CD4-positive, alpha-beta T cell treated with Interleukin-4 for 4 hours (primary cell): Measurements from ENCODE around the gene ETHE1.
A peak's percentile ranks its signal among the peaks of the same experiment; 100 is the strongest.
"Not testable (repeated sequence)": the region's sequence is repeated elsewhere in the genome, so short reads cannot be mapped to it uniquely, and the experiment has no call there.

ENCODE experiments used
- DNase-seq: peaks from one replicate; pipeline ENCODE4 v3.0.0-alpha.2; 2020

Gene ETHE1

DNA sequence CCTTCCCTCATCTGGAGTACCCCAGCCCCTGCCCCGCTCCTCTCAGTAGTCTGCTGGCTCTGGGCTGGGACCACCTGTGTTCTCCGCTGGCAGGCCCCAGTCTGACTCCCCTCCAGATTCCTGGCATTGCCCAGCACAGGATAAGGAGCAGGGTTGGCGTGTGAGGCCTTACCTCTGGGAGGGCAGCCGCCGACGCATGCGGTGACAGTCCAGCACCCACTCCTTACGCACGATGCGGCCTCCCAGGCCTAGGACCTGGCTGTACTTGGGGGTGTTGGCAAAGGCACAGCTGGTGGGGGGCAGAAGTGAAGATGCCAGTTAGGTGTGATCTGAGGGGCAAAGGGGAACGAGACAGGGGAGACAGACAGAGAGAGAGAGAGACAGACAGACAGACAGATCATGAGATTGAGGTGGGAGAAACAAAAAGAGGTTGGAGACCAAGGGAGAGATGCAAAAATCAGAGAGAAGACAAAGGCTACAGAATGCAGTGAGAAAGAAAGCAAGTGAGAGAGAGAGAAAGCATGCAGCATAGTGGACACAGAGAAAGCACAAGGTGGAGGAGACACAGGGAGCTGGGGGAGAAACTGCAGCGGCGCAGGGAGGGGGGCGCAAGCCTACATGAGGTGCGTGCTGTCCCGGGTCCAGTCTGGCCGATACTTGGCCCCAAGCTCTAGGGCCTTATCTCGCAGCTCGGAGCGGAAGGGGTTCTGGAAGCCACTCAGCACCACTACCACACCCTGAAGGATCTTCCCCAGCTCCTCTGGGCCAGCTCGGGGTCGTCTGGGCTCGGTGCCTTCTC is 24.6 kb upstream of the ETHE1 start:
- DNase-seq: no peak

DNA sequence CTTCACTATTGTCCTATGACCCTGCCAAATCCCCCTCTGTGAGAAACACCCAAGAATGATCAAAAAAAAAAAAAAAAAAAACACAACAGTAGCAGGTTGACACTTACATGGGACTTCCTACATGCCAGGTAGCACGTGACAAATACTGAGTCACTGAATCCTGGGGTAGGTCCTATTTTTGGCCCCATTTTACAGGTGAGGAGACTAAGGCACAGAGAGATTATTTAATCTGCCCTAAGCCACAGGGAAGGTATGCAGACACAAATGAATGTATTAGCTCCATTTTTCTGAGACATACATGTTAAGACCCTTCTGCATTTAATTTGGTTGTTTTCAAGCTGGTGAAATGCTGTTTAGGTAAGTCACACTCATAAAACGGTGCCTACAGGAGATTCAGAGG is 21.7 kb upstream of the ETHE1 start:
- no peak for DNase-seq

DNA sequence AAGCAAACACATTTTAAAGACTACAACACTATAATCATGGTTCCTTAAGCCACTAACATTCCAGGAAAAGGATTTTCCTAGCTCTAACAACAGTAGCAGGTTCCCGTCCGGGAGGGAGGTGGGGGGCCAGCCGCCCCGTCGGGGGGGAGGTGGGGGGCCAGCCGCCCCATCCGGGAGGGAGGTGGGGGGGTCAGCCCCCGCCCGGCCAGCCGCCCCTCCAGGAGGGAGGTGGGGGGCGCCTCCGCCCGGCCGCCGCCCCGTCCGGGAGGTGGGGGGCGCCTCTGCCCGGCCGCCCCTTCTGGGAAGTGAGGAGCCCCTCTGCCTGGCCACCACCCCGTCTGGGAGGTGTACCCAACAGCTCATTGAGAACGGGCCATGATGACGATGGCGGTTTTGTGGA is 20.9 kb upstream of the ETHE1 start:
- DNase-seq: not testable (repeated sequence)

DNA sequence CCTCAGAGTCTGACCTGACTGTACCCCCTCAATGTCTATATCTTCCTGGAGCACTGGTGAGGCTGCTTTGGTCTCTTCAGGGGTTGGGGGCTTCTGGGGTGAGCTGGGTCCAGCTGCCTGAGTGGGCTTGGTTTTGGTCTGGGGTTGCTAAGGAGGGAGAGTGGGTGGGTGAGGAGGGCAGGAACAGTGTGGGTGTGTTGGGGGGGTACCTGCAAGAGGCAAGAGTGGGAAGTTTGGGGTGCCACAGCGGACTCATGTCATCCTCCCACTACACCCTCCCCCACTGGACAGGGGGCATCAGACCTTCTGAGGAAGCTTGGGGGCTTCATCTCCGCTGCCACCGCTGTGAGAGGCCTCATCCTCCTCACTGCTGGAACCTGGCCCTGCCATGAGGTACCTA is 19.6 kb upstream of the ETHE1 start:
- DNase-seq: no peak

DNA sequence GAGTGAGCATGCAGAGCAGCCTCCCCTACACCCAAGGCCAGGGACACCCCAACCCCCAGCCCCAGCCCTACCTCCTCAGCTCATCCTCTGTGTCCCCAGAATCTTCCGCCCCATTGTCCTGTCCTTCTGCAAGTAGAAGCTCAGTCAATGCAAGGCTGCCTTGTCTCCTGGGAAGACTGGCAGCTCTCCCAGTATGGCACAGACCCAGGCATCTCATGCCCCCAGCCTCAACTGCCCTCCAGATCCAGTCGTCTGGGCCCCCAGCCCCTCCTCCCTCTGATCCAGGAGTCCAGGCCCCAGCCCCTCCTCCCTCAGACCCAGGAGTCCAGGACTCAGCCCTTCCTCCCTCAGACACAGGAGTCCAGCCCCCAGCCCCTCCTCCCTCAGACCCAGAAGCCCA is 19.0 kb upstream of the ETHE1 start:
- DNase-seq: no peak

DNA sequence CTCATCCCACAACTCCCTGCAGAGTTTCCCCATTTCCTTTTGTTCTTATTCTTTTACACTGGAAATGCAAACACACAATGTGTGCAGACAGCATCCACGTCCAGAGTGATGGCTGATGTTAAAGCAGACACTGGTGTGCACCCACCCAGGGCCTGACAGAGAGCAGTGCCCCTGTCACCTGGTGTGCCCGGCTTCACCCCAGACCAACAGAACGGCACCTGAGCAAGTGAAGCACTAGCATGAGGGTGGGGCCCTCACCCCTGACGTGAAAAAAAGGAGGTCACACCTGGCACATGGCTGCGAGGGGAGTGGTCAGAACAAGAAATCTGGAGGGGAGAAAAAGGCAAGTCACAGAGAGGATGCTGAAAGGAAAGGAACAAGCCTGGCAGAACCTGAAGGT is 18.3 kb upstream of the ETHE1 start:
- no peak for DNase-seq

DNA sequence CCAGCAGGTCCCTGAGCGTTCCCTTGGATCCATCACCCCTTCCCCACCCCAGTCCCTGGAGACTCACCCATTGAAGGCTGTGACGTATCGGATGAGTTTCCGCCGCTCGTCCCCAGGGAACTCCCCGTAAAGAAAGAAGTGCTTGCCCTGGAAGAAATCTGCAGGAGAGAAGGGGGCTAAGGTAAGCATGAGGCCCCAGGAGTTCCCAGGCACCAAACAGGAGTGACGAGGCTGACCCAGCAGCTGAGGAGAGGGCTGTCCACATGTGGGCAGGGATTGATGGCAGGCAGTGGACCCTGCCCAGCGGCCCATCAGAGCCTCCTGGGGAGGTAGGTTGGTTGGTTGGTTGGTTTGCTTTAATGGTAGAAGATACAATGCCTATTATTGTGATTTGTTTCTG is 17.1 kb upstream of the ETHE1 start:
- DNase-seq: no peak

DNA sequence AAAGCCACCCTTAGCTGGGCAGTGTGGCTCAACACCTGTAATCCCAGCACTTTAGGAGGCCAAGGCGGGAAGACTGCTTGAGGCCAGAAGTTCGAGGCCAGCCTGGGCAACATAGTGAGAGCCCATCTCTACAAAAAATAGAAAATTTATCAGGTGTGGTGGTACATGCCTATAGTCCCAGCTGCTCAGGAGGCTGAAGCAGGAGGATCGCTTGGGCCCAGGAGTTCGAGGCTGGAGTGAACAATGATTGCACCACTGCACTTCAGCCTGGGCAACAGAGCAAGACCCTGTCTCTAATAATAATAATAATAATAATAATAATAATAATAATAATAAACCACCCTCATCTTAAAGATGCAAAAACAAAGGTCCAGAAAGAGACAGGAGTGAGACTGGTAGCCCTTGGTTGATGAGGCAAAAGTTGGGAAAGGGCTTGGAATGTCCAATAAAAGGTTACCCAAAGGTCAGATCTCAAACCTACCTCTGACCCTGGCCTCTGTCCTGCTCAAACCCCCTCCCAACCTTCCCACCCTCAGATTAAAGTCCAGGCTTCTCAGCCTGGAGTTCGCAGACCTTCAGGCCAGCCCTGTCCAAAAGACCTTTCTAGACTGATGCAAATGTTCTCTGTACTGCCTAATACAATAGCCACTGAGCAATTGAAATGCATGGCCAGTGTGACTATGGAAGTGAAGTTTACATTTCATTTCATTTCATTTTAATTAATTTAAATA is 15.1 kb upstream of the ETHE1 start:
- no peak for DNase-seq

DNA sequence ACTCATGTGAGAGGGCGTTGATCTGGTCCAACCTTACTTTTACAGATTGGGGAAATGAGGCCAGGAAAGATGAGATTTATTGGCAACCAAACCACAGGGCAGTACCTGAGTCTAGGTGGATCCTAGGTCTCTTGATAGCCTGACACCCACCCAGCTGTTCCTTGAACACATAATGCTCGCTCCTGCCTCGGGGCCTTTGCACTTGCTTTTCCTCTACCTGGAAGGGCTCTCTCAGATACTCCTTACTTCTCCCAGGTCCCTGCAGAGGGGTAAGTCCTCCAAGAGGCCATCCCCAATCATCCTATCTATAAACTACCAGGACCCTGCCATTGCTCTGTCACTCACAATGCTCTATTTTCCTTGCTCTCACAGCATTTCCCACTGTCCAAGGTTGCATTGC is 13.4 kb upstream of the ETHE1 start:
- DNase-seq: no peak

DNA sequence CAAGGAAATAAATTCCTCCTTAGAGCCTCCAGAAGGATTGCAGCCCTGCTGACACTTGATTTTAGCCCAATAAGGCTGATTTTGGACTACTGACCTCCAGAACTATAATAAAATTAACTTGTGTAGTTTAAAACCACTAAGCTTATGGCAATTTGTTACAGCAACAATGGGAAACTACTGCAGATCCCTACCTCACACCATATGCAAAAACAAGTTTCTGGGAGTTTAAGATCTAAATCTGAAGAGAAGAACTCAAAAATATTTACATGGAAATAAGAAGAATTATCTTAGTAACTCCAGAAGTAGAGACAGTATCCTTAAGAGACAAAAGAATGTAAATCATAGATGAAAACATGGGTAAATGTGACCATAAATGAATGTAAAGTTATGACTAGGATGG is 11.9 kb upstream of the ETHE1 start:
- no peak for DNase-seq

DNA sequence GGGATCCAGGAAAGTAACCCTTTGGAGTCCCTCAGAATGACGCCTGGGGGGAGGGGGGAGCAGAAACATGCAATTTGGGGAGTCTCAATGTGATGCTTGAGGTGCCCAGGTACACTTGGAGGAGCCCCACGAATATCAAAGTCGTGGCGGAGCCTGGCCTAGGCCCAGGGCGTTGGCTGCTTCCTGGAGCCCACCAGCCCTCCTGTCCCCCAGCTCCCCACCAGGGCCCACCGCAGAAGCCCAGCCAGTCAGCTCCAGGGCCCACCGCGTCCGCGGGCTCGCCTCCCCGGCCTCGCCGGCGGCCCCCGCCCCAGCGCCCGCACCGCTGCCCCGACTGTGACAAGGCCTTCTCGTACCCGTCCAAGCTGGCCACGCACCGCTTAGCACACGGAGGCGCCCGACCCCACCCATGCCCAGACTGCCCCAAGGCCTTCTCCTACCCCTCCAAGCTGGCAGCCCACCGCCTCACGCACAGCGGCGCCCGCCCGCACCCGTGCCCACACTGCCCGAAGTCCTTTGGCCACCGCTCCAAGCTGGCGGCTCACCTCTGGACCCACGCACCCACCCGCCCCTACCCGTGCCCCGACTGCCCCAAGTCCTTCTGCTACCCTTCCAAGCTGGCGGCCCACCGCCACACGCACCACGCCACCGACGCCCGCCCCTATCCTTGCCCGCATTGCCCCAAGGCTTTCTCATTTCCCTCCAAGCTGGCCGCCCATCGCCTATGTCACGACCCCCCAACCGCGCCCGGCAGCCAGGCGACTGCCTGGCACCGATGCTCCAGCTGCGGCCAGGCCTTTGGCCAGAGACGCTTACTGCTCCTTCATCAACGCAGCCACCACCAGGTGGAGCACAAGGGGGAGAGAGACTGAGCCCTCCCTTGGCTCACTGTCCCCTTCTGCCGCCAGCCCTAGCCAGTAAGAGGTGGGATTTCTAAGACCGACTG is 8.1 kb upstream of the ETHE1 start:
- no peak for DNase-seq

DNA sequence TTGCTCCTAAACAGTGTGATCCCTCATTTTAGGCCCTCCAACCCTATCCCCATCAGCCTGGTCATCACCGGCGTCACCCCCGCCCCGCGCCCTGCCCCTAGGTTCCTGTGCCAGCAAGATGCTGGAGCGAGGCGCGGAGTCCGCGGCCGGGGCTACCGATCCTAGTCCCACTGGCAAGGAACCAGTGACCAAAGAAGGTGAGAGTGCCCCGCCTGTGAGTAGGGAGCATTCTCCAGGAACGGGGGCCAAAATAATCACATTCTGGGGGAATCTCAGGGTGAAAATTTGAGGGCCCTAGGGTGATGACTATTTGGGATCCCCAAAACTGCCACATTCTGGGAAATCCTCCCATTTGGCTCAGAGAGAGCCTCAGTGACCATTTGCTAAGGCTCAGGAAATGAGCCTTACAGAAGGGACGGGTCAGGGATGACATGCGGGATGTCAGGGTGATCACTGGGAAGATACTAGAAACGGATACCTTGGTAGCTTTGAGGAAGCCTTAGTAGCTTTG is 7.4 kb upstream of the ETHE1 start:
- no peak for DNase-seq

DNA sequence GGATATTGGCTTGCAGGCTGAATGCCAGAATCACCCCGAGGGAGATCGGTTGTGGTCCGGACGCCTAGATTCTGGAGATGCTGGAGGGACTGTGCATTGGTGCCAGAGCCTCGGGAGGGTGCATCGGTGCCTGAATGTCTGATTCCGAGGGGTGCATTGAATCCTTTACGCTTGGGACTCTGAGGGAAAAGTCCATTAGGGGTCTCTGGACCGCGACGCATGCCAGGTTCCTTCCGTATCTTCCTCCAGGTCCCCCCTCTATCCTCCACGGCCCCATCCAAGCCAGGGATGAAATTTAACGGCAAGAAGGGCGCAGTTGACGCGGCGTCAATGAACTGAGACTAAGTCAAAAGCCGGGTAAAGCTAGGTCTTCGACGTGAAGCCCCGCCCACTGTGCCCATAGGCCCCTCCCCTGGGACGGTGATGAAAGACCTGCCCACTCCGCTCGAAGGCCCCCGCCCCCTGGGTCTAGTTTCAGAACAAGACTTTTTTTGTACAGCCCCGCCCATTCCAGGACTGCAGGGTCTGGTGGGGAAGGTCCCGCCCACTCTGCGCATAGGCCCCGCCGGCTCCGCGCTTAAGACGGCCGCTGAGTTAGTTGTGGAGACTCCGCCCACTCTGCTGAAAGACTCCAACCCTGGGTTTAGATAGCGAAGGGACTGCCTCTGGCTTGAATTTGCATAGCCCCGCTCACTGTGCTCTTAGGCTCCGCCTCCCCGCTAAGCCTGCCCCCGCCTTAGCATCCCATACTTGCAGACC is 6.7 kb upstream of the ETHE1 start:
- DNase-seq: peak; percentile 95

DNA sequence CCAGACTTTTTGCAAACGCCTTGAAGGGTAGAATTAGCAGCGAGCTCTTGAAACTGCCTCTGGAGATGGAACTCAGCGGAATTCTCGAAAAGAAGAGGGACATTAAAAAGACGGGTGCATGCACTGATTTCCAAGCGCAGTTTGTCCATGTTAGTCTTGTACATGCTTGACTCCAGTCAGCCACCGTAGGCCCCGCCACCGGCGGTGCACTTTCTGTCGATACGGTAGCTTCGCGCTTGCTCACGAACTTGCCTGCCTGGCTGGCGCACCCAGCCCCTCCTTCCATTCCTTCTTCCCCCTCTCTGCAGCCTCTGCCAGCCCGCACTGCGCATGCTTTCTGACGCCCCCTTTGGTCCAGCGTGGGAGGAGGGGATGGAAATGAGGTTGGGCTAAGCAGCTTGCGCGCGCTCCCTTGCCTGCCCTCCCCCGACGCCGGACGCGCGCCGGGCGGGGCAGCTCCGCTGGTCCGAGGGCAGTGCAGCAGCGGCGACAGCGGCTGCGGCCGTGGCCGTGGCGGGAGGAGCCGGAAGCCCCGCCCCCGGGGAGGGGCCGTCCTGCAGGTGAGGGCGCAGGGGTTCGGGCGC is 6.1 kb upstream of the ETHE1 start, which contains the start of gene ZNF575:
Gene ZNF575, plus strand, starts transcription at position 227 of the 584 bp plus-strand sequence. CDS start 1,235 bp downstream, outside the sequence.
- DNase-seq: peak; percentile 88

DNA sequence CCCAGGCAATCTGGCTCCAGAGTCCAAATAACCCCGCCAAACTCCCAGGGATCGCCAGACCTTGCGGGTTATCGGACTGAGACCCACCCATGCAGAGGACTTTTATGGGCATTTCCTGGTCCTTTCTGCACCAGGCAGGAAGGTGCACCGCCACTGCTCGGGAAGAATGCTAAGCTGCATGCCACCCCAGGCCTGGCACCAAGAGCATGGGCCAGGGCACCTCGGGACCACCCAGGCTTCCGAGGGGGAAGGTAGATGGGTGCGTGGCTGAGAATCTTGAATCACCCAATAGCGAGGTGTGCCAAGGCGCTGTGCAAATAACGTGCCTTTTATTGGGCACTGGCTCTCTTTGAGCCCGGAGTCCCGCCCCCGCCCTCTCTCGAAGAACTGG is 5.6 kb upstream of the ETHE1 start:
- DNase-seq: no peak

DNA sequence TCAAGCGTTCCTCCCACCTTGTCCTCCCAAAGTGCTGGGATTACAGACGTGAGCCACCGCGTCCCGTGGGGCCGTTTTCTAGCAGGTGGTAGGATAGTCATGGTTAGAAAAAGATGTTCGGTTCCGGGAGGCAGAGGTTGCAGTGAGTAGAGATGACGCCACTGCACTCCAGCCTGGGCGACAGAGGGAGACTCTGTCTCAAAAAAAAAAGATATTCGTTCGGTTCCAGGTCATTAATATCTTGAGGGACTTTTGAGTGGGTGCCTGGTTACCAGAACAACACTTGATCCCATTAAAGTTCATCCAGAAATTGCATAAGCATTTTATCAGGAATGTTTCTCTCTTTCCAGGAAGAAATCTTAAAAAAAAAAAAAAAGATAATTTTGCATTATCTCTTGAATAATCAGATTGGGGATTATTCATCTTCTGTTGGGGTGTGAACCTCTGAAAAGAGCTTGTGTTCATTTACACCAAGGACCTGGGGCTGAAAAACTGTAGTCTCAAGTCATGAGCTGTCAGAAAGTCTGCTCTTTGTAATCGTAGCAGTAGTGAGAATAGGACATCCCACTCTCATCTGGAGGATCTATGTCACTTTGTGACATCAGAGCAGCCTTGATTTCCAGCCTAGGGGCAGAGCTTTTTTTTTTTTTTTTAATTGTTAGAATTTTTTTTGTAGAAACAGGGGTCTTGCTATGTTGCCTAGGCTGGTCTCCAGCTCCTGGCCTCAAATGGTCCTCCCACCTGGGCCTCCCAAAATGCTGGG is 1.0 kb upstream of the ETHE1 start:
- no peak for DNase-seq

DNA sequence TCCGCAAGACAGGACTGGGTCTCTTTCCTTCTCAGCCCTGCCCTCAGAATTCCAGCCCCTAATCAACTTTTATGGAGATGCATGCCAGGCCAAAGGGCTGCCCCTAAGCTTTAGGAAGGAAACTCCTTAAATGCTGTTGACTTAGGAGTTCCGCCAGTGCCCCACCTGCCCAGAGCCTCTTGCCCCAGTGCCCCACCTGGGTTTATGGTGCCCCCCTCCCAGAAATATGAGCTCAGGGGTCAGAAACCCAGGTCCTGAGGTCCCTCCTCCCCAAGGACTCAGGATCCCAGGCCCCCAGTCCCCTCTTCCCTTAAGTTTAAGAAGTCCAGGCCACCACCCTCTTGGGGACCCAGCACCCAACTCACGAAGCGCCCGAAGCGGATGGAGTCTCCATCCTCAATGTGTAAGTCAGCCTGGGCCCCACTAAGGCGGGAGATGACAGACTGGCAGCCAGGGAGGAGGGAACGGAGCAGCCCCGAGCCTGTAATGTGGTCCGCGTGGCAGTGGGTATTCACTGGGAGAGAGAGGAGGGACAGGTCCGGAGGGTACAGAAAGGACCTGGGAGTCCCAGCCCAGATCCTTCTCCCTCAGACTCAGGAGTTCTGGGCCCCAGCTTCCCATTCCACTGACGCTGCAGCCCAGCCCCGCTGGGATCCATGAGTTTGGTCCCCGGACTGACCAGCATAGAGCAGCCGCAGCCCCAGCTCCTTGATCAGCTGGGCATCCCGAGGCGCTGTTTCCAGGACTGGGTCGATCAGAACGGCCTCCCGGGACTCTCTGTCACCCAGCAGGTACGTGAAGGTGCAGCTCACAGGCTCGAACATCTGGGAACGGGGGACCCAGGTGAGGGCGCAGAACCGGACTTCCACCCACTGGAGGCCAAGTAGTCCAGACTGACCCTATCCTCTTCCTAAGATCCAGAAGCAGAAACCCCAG is 897 bp downstream of the ETHE1 start:
- no peak for DNase-seq

DNA sequence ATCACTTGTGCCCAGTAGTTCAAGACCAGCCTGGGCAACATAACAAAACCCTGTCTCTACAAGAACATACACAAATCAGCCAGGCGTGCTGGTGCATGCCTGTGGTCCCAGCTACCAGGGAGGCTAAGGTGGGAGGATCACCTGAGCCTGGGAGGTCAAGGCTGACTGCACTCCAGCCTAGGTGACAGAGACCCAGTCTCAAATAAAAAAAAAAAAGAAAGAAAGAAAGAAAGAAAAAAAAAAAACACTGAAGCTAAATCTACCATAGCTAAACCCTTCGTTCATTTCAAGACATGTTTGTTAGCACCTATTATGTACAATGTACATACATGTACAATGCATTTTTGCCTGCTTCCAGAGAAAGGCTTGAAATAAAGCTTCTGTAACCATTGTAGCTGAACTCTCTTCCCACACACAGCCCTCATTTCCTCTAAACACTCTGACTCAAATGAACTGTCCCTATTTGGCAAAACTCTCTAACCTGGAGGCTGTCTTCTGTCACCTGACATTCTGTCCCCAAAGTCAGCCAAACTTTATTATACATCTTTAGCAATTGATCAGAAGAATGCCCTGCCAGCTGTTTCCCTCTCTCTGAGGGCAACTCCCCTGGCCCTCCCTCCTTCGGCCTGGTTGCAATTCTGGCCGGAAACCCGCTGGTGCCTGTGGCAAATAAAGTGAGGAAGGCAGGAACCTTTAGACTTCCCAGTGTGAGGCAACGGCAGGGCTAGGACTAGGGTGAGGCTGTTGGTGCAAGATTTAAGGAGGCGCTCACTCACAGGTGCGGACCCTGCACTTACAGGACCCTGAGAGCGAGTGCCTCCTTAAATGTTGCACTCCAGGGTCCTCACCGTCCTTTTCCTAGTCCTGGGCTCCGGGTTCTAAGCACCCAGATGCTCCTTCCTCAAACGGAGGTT is 1.8 kb downstream of the ETHE1 start:
- peak; percentile 59 for DNase-seq

DNA sequence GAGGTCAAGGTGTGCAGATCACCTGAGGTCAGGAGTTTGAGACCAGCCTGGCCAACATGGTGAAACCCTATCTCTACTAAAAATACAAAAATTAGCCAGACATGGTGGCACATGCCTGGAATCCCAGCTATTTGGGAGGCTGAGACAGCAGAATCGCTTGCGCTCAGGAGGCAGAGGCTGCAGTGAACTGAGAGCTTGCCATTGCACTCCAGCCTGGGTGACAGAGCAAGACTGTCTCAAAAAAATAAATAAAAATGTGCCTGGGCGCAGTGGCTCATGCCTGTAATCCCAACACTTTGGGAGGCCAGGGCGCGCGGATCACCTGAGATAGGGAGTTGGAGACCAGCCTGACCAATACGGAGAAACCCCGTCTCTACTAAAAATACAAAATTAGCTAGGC is 3.3 kb downstream of the ETHE1 start:
- DNase-seq: not testable (repeated sequence)
